C4-2B (cell line): Measurements from ENCODE around the gene EBLN2.

Experiments used
- ZFX ChIP-seq: fragments of 450-650 bp; IDR thresholded peaks from 2 replicates; pipeline ENCODE4 v1.6.1; 2017
- TF ChIP-seq, protein P1 (sequence below): fragments of 450-650 bp; conservative IDR thresholded peaks from 2 replicates; pipeline ENCODE4 v1.5.1; 2017; ENCODE audit warnings: mild to moderate bottlenecking

DNA sequence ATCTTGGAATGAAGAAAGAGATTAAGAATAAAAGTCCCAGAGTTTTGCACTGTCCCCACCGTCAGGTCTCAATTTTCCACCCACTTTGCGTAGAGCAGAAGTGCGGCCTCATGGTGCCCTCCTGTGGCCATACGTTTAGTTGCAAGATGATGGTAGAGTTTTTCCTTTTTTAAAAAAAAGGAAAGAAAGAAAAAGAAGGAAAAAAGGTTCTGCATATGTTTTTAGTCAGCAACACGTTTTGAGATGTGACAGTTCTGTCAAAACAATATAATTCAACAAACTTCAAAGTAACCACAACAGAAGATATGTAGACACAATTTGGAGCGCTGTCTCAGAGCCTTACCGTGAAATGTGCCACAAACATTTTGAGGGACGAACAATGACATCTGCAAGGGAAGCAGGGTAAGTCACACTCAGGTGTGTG is 24.6 kb downstream of the EBLN2 start:
- TF ChIP-seq, protein P1, sequence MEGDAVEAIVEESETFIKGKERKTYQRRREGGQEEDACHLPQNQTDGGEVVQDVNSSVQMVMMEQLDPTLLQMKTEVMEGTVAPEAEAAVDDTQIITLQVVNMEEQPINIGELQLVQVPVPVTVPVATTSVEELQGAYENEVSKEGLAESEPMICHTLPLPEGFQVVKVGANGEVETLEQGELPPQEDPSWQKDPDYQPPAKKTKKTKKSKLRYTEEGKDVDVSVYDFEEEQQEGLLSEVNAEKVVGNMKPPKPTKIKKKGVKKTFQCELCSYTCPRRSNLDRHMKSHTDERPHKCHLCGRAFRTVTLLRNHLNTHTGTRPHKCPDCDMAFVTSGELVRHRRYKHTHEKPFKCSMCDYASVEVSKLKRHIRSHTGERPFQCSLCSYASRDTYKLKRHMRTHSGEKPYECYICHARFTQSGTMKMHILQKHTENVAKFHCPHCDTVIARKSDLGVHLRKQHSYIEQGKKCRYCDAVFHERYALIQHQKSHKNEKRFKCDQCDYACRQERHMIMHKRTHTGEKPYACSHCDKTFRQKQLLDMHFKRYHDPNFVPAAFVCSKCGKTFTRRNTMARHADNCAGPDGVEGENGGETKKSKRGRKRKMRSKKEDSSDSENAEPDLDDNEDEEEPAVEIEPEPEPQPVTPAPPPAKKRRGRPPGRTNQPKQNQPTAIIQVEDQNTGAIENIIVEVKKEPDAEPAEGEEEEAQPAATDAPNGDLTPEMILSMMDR = peak; percentile 82
- TF ChIP-seq ZFX = no peak
